A673 (cell line): ENCODE measurements around the gene AP2B1. TPM values are rescaled to one million over a fixed set of nuclear protein-coding genes. Genes with fewer than 3 reads are reported as not detected.
A peak's percentile ranks its signal among the peaks of the same experiment; 100 is the strongest.

Experiments used
- BruUV-seq: library from RNA; stranded (reverse); fragments of 400-500 nt; replicated peaks from 2 replicates; lab custom pipeline; 2021; lab: Mats Ljungman, UMichigan
- CTCF ChIA-PET: fragments of 300-600 bp; sonication (Branson Sonifier 250); formaldehyde crosslinking; loops from one replicate; lab custom pipeline; 2022; ENCODE audit warnings: antibody characterized with exemption; lab: Charles Lee
- POLR2A ChIA-PET: fragments of 300-600 bp; sonication (Branson Sonifier 250); formaldehyde crosslinking; loops from one replicate; lab custom pipeline; 2022; ENCODE audit warnings: antibody characterized with exemption; ENCODE audit not compliant: low non-redundant PET; lab: Charles Lee
- DNase-seq: peaks from one replicate; pipeline ENCODE4 v3.0.0-alpha.2; 2015; ENCODE audit warnings: low spot score
- H3K27ac ChIP-seq: fragments of 200-600 bp; sonication (generic); 2 replicates; pipeline ENCODE4 v1.5.1; 2016; ENCODE audit warnings: mixed run types, low read depth, mild to moderate bottlenecking, mixed read lengths, antibody characterized with exemption, low read length; ENCODE audit not compliant: poor library complexity, severe bottlenecking
- H3K27me3 ChIP-seq: fragments of 200-600 bp; sonication (generic); replicated peaks from 2 replicates; pipeline ENCODE4 v1.6.1; 2017; ENCODE audit warnings: mixed run types, low read depth, mild to moderate bottlenecking, mixed read lengths, antibody characterized with exemption, low read length; ENCODE audit not compliant: insufficient read depth, poor library complexity
- H3K36me3 ChIP-seq: fragments of 200-600 bp; sonication (generic); 2 replicates; pipeline ENCODE4 v1.6.1; 2016; ENCODE audit warnings: mixed run types, mild to moderate bottlenecking, mixed read lengths, antibody characterized with exemption, low read length; ENCODE audit not compliant: insufficient read depth, poor library complexity, severe bottlenecking
- H3K4me1 ChIP-seq: fragments of 200-600 bp; sonication (generic); 2 replicates; pipeline ENCODE4 v1.6.1; 2017; ENCODE audit warnings: mixed run types, mild to moderate bottlenecking, mixed read lengths, antibody characterized with exemption, low read length; ENCODE audit not compliant: insufficient read depth, poor library complexity, severe bottlenecking
- H3K4me3 ChIP-seq: fragments of 200-600 bp; sonication (generic); 2 replicates; pipeline ENCODE4 v1.5.1; 2016; ENCODE audit warnings: low read depth, mixed run types, mild to moderate bottlenecking, mixed read lengths, low read length; ENCODE audit not compliant: poor library complexity, severe bottlenecking
- H3K9me3 ChIP-seq: fragments of 200-600 bp; sonication (generic); 2 replicates; pipeline ENCODE4 v1.6.1; 2016; ENCODE audit warnings: mixed run types, low read depth, mild to moderate bottlenecking, mixed read lengths, antibody characterized with exemption, low read length; ENCODE audit not compliant: poor library complexity, severe bottlenecking
- CTCF ChIP-seq: fragments of 300-800, 200-600 bp; sonication (generic); conservative IDR thresholded peaks from 2 replicates; pipeline ENCODE4 v1.5.1; 2017; ENCODE audit warnings: low read depth, mild to moderate bottlenecking, antibody characterized with exemption, low read length, moderate library complexity, mixed read lengths
- EZH2 ChIP-seq: fragments of 200-600 bp; sonication (generic); IDR thresholded peaks from 2 replicates; pipeline ENCODE4 v1.6.1; 2017; ENCODE audit warnings: borderline replicate concordance, low read depth, mild to moderate bottlenecking, mixed read lengths, antibody characterized with exemption, low read length; ENCODE audit not compliant: poor library complexity, severe bottlenecking
- intact Hi-C: fragments of 100-400 bp; cut with micrococcal nuclease; formaldehyde crosslinking; loops from one replicate; pipeline ENCODE4 v1.10.0; 2022; ENCODE audit not compliant: unreplicated experiment
- total RNA-seq: library from RNA; stranded (reverse); gene quantifications from 2 replicates; pipeline ENCODE4 v1.2.3, GENCODE V29; 2021

The AP2B1 gene
- total RNA-seq, 1 experiment from 2014 or later: 124 TPM

DNA sequence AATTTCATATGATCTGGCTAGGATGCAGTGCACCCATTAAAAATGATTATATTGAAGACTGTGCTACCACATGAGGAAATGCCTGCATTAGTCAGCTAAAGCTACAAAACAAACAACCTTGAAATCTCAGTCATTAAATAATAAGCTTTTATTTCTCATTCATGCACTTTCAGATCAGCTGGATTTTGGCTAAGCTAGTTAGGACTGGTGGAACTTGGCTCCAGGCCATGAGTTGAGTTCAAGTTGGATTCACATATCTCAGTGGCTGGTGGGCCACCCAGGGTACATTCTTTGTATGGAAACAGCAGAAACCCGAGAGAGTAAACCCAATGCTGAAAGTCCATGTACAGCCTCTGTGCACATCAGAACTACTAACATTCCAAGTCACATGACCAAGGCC is 43.3 kb upstream of the AP2B1 start:
- ChIA-PET POLR2A (no interaction called here), CTCF (no interaction called here)
- peak; percentile 43 for DNase-seq
- H3K36me3 ChIP-seq: no peaks in the 10 kb centered on the region
- no peak for TF ChIP-seq CTCF
- no peak for TF ChIP-seq EZH2
- H3K9me3 ChIP-seq: no peaks in the 10 kb centered on the region
- no peak overlapping the region for H3K27ac ChIP-seq
- H3K27me3 ChIP-seq: no peaks in the 10 kb centered on the region
- no peaks in the 10 kb centered on the region for H3K4me1 ChIP-seq
- no TSS peak for BruUV-seq
- intact Hi-C loops: loop anchor here (5.0 kb wide), 1 partner anchor 203 kb away; no protein-coding TSS in a partner anchor
- no peak overlapping the region for H3K4me3 ChIP-seq

- intact Hi-C loops: no loop called here
- no TSS peak for BruUV-seq
- POLR2A ChIA-PET: no interaction called here
Observed at GRCh38 chr17:35545150-35545549, 42.0 kb upstream of the AP2B1 start.

GRCh38 chr17:35546487-35546886 is 40.6 kb upstream of the AP2B1 start:
- no peaks in the 10 kb centered on the region for H3K27me3 ChIP-seq
- POLR2A ChIA-PET: no interaction called here
- H3K27ac ChIP-seq: no peak overlapping the region
- H3K36me3 ChIP-seq: no peaks in the 10 kb centered on the region
- no peak for DNase-seq
- CTCF ChIA-PET: no interaction called here
- BruUV-seq: no TSS peak
- TF ChIP-seq CTCF (no peak), EZH2 (no peak)
- H3K9me3 ChIP-seq: no peaks in the 10 kb centered on the region
- intact Hi-C loops: no loop called here
- H3K4me3 ChIP-seq: no peak overlapping the region
- no peaks in the 10 kb centered on the region for H3K4me1 ChIP-seq

More at GRCh38 chr17:35545150-35545549, 42.0 kb upstream of the AP2B1 start:
- CTCF ChIA-PET: no interaction called here
- TF ChIP-seq CTCF (no peak), EZH2 (no peak)
- H3K36me3 ChIP-seq: no peaks in the 10 kb centered on the region
- no peak for DNase-seq
- H3K4me1 ChIP-seq: no peaks in the 10 kb centered on the region
- H3K9me3 ChIP-seq: no peaks in the 10 kb centered on the region
- H3K4me3 ChIP-seq: no peak overlapping the region
- H3K27ac ChIP-seq: no peak overlapping the region
- H3K27me3 ChIP-seq: no peaks in the 10 kb centered on the region
